Measurements from ENCODE around the gene GAREM1.
"Not testable (repeated sequence)": the region's sequence is repeated elsewhere in the genome, so short reads cannot be mapped to it uniquely, and the experiment has no call there.

The GAREM1 gene

GRCh38 chr18:32368170-32368569, 102.5 kb downstream of the GAREM1 start:
- no peak for DNase-seq (ENCODE audit: low read depth in 1 of 2, low spot score in 1 of 2)
- in situ Hi-C loops (cut with HindIII; ENCODE audit: low pct_unique_long_range_greater_than_20kb, low sequenced_read_pairs): no loop called here
- TF ChIP-seq JUND (IDR thresholded peaks at IDR 0.05; ENCODE audit: low read depth): no peak

- DNase-seq (ENCODE audit: low read depth in 1 of 2, low spot score in 1 of 2): no peak
- in situ Hi-C loops (cut with HindIII; ENCODE audit: low pct_unique_long_range_greater_than_20kb, low sequenced_read_pairs): no loop called here
- TF ChIP-seq JUND (IDR thresholded peaks at IDR 0.05; ENCODE audit: low read depth): no peak
Observed at GRCh38 chr18:32366586-32367538, 103.8 kb downstream of the GAREM1 start.

- TF ChIP-seq JUND (IDR thresholded peaks at IDR 0.05; ENCODE audit: low read depth): no peak
- DNase-seq (ENCODE audit: low read depth in 1 of 2, low spot score in 1 of 2): no peak
- in situ Hi-C loops (cut with HindIII; ENCODE audit: low pct_unique_long_range_greater_than_20kb, low sequenced_read_pairs): no loop called here
Observed at GRCh38 chr18:32362484-32362883, 108.2 kb downstream of the GAREM1 start.

- DNase-seq (ENCODE audit: low read depth in 1 of 2, low spot score in 1 of 2): no peak
- TF ChIP-seq JUND (IDR thresholded peaks at IDR 0.05; ENCODE audit: low read depth): no peak
- in situ Hi-C loops (cut with HindIII; ENCODE audit: low pct_unique_long_range_greater_than_20kb, low sequenced_read_pairs): no loop called here
Observed at GRCh38 chr18:32360682-32361345, 109.9 kb downstream of the GAREM1 start.

- in situ Hi-C loops (cut with HindIII; ENCODE audit: low pct_unique_long_range_greater_than_20kb, low sequenced_read_pairs): no loop called here
- DNase-seq (ENCODE audit: low read depth in 1 of 2, low spot score in 1 of 2): no peak
- no peak for TF ChIP-seq JUND (IDR thresholded peaks at IDR 0.05; ENCODE audit: low read depth)
Observed at GRCh38 chr18:32358529-32358928, 112.2 kb downstream of the GAREM1 start.

- TF ChIP-seq JUND (IDR thresholded peaks at IDR 0.05; ENCODE audit: low read depth): no peak
- in situ Hi-C loops (cut with HindIII; ENCODE audit: low pct_unique_long_range_greater_than_20kb, low sequenced_read_pairs): no loop called here
- DNase-seq (ENCODE audit: low read depth in 1 of 2, low spot score in 1 of 2): no peak
Observed at GRCh38 chr18:32358075-32358474, 112.6 kb downstream of the GAREM1 start.

- in situ Hi-C loops (cut with HindIII; ENCODE audit: low pct_unique_long_range_greater_than_20kb, low sequenced_read_pairs): no loop called here
- no peak for DNase-seq (ENCODE audit: low read depth in 1 of 2, low spot score in 1 of 2)
- no peak for TF ChIP-seq JUND (IDR thresholded peaks at IDR 0.05; ENCODE audit: low read depth)
Observed at GRCh38 chr18:32355896-32356295, 114.8 kb downstream of the GAREM1 start.

- in situ Hi-C loops (cut with HindIII; ENCODE audit: low pct_unique_long_range_greater_than_20kb, low sequenced_read_pairs): no loop called here
- TF ChIP-seq JUND (IDR thresholded peaks at IDR 0.05; ENCODE audit: low read depth): no peak
- no peak for DNase-seq (ENCODE audit: low read depth in 1 of 2, low spot score in 1 of 2)
Observed at GRCh38 chr18:32354518-32354917, 116.2 kb downstream of the GAREM1 start.

- no peak for DNase-seq (ENCODE audit: low read depth in 1 of 2, low spot score in 1 of 2)
- TF ChIP-seq JUND (IDR thresholded peaks at IDR 0.05; ENCODE audit: low read depth): no peak
- in situ Hi-C loops (cut with HindIII; ENCODE audit: low pct_unique_long_range_greater_than_20kb, low sequenced_read_pairs): no loop called here
Observed at GRCh38 chr18:32353257-32353656, 117.4 kb downstream of the GAREM1 start.

GRCh38 chr18:32351032-32351431, 119.7 kb downstream of the GAREM1 start:
- DNase-seq (ENCODE audit: low read depth in 1 of 2, low spot score in 1 of 2): no peak
- no peak for TF ChIP-seq JUND (IDR thresholded peaks at IDR 0.05; ENCODE audit: low read depth)
- in situ Hi-C loops (cut with HindIII; ENCODE audit: low pct_unique_long_range_greater_than_20kb, low sequenced_read_pairs): no loop called here

- in situ Hi-C loops (cut with HindIII; ENCODE audit: low pct_unique_long_range_greater_than_20kb, low sequenced_read_pairs): no loop called here
- 0 out of 2 replicates have a peak, but pooled peaks have one; percentile 28 for TF ChIP-seq JUND (IDR thresholded peaks at IDR 0.05; ENCODE audit: low read depth)
- DNase-seq (ENCODE audit: low read depth in 1 of 2, low spot score in 1 of 2): peak in 1 of 2 experiments; percentile 83
Observed at GRCh38 chr18:32349728-32350395, 120.8 kb downstream of the GAREM1 start.

- no peak for TF ChIP-seq JUND (IDR thresholded peaks at IDR 0.05; ENCODE audit: low read depth)
- DNase-seq (ENCODE audit: low read depth in 1 of 2, low spot score in 1 of 2): no peak
Observed at GRCh38 chr18:32346671-32347070, 124.0 kb downstream of the GAREM1 start.

GRCh38 chr18:32343634-32344033, 127.0 kb downstream of the GAREM1 start:
- DNase-seq (ENCODE audit: low read depth in 1 of 2, low spot score in 1 of 2): no peak
- in situ Hi-C loops (cut with HindIII; ENCODE audit: low pct_unique_long_range_greater_than_20kb, low sequenced_read_pairs): no loop called here
- TF ChIP-seq JUND (IDR thresholded peaks at IDR 0.05; ENCODE audit: low read depth): no peak

More at GRCh38 chr18:32346671-32347070, 124.0 kb downstream of the GAREM1 start:
- in situ Hi-C loops (cut with HindIII; ENCODE audit: low pct_unique_long_range_greater_than_20kb, low sequenced_read_pairs): no loop called here

GRCh38 chr18:32341112-32341511, 129.6 kb downstream of the GAREM1 start:
- in situ Hi-C loops (cut with HindIII; ENCODE audit: low pct_unique_long_range_greater_than_20kb, low sequenced_read_pairs); DNase-seq (ENCODE audit: low read depth in 1 of 2, low spot score in 1 of 2): not testable (repeated sequence)
